A549 (cell line): ENCODE measurements around the gene MAGI2. TPM values are rescaled to one million over a fixed set of nuclear protein-coding genes. Genes with fewer than 3 reads are reported as not detected.

Experiments
- ATAC-seq, 2 experiments: fragments of 200-7000 bp in 1 of 2; fragments of >200 bp in 1 of 2; cut with Nextera tagmentation in 1 of 2; cut with Tn5 transposase in 1 of 2; 3 replicates each; pipeline versions ENCODE4 v1.8.0 to v1.9.1; 2018 to 2020; ENCODE audit warnings: mild to moderate bottlenecking in 1 of 2, moderate library complexity in 1 of 2
- CTCF ChIA-PET: fragments of 300-600 bp; sonication (Branson Sonifier 250); formaldehyde crosslinking; extraction: SDS; loops from one replicate; lab custom pipeline; 2021; ENCODE audit warnings: antibody characterized with exemption, inconsistent platforms; lab: Yijun Ruan, JAX
- POLR2A ChIA-PET: fragments of 350-600 bp; formaldehyde crosslinking; extraction: SDS; loops from one replicate; lab custom pipeline; 2021; ENCODE audit warnings: antibody characterized with exemption, inconsistent platforms; lab: Yijun Ruan, JAX
- DNase-seq, 2 experiments: peaks; one replicate each; pipeline versions ENCODE4 v3.0.0 to v3.0.0-alpha.2; 2011 to 2016; ENCODE audit warnings: low read depth in 1 of 2, low spot score in 1 of 2
- FAIRE-seq: peaks from 2 replicates; lab custom pipeline; 2011; peaks lifted over from hg19 to GRCh38; lab: Jason Lieb, UNC
- H3K27ac ChIP-seq, 2 experiments: fragments of >200 bp; sonication (Bioruptor Twin); formaldehyde crosslinking; 3 replicates each; pipeline ENCODE4 v1.5.1; 2016 to 2017
- H3K4me1 ChIP-seq: fragments of >200 bp; sonication (Bioruptor Twin); formaldehyde crosslinking; 3 replicates; pipeline ENCODE4 v1.6.1; 2016
- H3K4me2 ChIP-seq: fragments of >200 bp; sonication (Bioruptor Twin); formaldehyde crosslinking; 3 replicates; pipeline ENCODE4 v1.6.1; 2016
- H3K4me3 ChIP-seq: fragments of >200 bp; sonication (Bioruptor Twin); formaldehyde crosslinking; 3 replicates; pipeline ENCODE4 v1.5.1; 2016
- H3K9me3 ChIP-seq: fragments of >200 bp; sonication (Bioruptor Twin); formaldehyde crosslinking; 3 replicates; pipeline ENCODE4 v1.6.1; 2016
- CBX2 ChIP-seq: fragments of 200-600 bp; sonication (generic); IDR thresholded peaks from 2 replicates; pipeline ENCODE4 v1.6.1; 2016; ENCODE audit warnings: low read depth, mild to moderate bottlenecking, borderline replicate concordance
- CBX8 ChIP-seq: fragments of 200-600 bp; sonication (generic); IDR thresholded peaks from 2 replicates; pipeline ENCODE4 v1.6.1; 2016
- CHD2 ChIP-seq: fragments of 150-350 bp; IDR thresholded peaks from 2 replicates; pipeline ENCODE4 v1.6.1; 2014; ENCODE audit warnings: low read length; ENCODE audit not compliant: partially characterized antibody
- CHD4 ChIP-seq: fragments of 200-600 bp; sonication (generic); IDR thresholded peaks from 2 replicates; pipeline ENCODE4 v1.6.1; 2016; ENCODE audit warnings: antibody characterized with exemption, mild to moderate bottlenecking, borderline replicate concordance
- EHF ChIP-seq: fragments of 250-450 bp; sonication (Bioruptor Pico); IDR thresholded peaks from 2 replicates; pipeline ENCODE4 v1.5.0; 2020; ENCODE audit warnings: mild to moderate bottlenecking
- EHMT2 ChIP-seq: fragments of 200-600 bp; sonication (generic); IDR thresholded peaks from 2 replicates; pipeline ENCODE4 v1.6.1; 2016; ENCODE audit warnings: antibody characterized with exemption, low read depth, mild to moderate bottlenecking, moderate library complexity
- EP300 ChIP-seq, 2 experiments: fragments of >200 bp; sonication (Bioruptor Twin); formaldehyde crosslinking; IDR thresholded peaks; 2 replicates in 1 of 2; 3 replicates in 1 of 2; pipeline ENCODE4 v1.6.1; 2016 to 2017
- ESRRA ChIP-seq: fragments of 150-350 bp; IDR thresholded peaks from 2 replicates; pipeline ENCODE4 v1.6.1; 2014; ENCODE audit warnings: mild to moderate bottlenecking, low read length, borderline replicate concordance
- FOSB ChIP-seq: fragments of 250-450 bp; sonication (Bioruptor Pico); IDR thresholded peaks from 2 replicates; pipeline ENCODE4 v1.5.0; 2020; ENCODE audit warnings: mild to moderate bottlenecking, moderate library complexity
- FOSL2 ChIP-seq, 2 experiments: fragments of 450-650 bp in 1 of 2; fragments of >200 bp in 1 of 2; sonication (Bioruptor Twin) in 1 of 2; formaldehyde crosslinking; IDR thresholded peaks; 2 replicates each; pipeline versions ENCODE4 v1.5.0 to v1.6.1; 2016 to 2020; ENCODE audit warnings: mild to moderate bottlenecking in 1 of 2, moderate library complexity in 1 of 2
- FOXS1 ChIP-seq: fragments of 250-450 bp; sonication (Bioruptor Pico); IDR thresholded peaks from 2 replicates; pipeline ENCODE4 v1.5.0; 2020; ENCODE audit warnings: mild to moderate bottlenecking, moderate library complexity
- GATA3 ChIP-seq: IDR thresholded peaks from 2 replicates; pipeline ENCODE4 v1.6.1; 2012; ENCODE audit warnings: borderline replicate concordance
- HEYL ChIP-seq: fragments of 250-450 bp; sonication (Bioruptor Pico); IDR thresholded peaks from 2 replicates; pipeline ENCODE4 v1.8.0; 2021; ENCODE audit warnings: mild to moderate bottlenecking, moderate library complexity
- HOXB13 ChIP-seq: fragments of 250-450 bp; sonication (Bioruptor Pico); IDR thresholded peaks from 2 replicates; pipeline ENCODE4 v1.5.0; 2020; ENCODE audit warnings: low read depth, mild to moderate bottlenecking, moderate library complexity
- JUN ChIP-seq, 2 experiments: fragments of >200 bp; sonication (Bioruptor Twin); formaldehyde crosslinking; IDR thresholded peaks; 2 replicates in 1 of 2; 3 replicates in 1 of 2; pipeline ENCODE4 v1.6.1; 2016 to 2017
- KDM1A ChIP-seq: fragments of 200-600 bp; sonication (generic); IDR thresholded peaks from 2 replicates; pipeline ENCODE4 v1.6.1; 2016; ENCODE audit warnings: low read depth, mild to moderate bottlenecking
- MAFK ChIP-seq: fragments of 450-650 bp; IDR thresholded peaks from 2 replicates; pipeline ENCODE4 v1.6.1; 2014; ENCODE audit not compliant: partially characterized antibody
- POLR2AphosphoS2 ChIP-seq: conservative IDR thresholded peaks from 2 replicates; pipeline ENCODE4 v1.6.1; 2012; ENCODE audit warnings: low read length, improper control_type of control experiment, inconsistent platforms
- RAD21 ChIP-seq, 2 experiments: fragments of >200 bp in 1 of 2; sonication (Bioruptor Twin) in 1 of 2; formaldehyde crosslinking in 1 of 2; IDR thresholded peaks in 1 of 2; conservative IDR thresholded peaks in 1 of 2; 2 replicates in 1 of 2; 3 replicates in 1 of 2; pipeline ENCODE4 v1.6.1; 2012 to 2018; ENCODE audit warnings: inconsistent platforms in 1 of 2
- RCOR1 ChIP-seq: fragments of 150-350 bp; IDR thresholded peaks from 2 replicates; pipeline ENCODE4 v1.6.1; 2014; ENCODE audit warnings: antibody characterized with exemption, low read length, low read depth
- RFX5 ChIP-seq: fragments of 450-650 bp; IDR thresholded peaks from 2 replicates; pipeline ENCODE4 v1.7.1; 2014; ENCODE audit warnings: antibody characterized with exemption, mild to moderate bottlenecking, moderate library complexity
- SMC3 ChIP-seq: fragments of >200 bp; sonication (Bioruptor Twin); formaldehyde crosslinking; IDR thresholded peaks from 3 replicates; pipeline ENCODE4 v1.6.1; 2018; ENCODE audit warnings: inconsistent platforms
- SREBF2 ChIP-seq: fragments of 450-650 bp; IDR thresholded peaks from 2 replicates; pipeline ENCODE4 v1.6.1; 2014; ENCODE audit warnings: mild to moderate bottlenecking, moderate library complexity
- TFCP2L1 ChIP-seq: fragments of 250-450 bp; sonication (Bioruptor Pico); IDR thresholded peaks from 2 replicates; pipeline ENCODE4 v1.5.0; 2021; ENCODE audit warnings: mild to moderate bottlenecking
- TP53 ChIP-seq: fragments of 250-450 bp; sonication (Bioruptor Pico); IDR thresholded peaks from 2 replicates; pipeline ENCODE4 v1.5.0; 2021; ENCODE audit warnings: mild to moderate bottlenecking, moderate library complexity
- ZNF302 ChIP-seq: fragments of 250-450 bp; sonication (Bioruptor Pico); IDR thresholded peaks from 2 replicates; pipeline ENCODE4 v1.9.0; 2021; ENCODE audit warnings: inconsistent platforms, mild to moderate bottlenecking, moderate library complexity
- ZSCAN20 ChIP-seq: fragments of 250-450 bp; sonication (Bioruptor Pico); IDR thresholded peaks from 2 replicates; pipeline ENCODE4 v1.8.0; 2022; ENCODE audit warnings: mild to moderate bottlenecking, moderate library complexity
- WGBS: methylation state at CpG from one replicate; pipeline ENCODE4 v1.1.6; 2017; ENCODE audit errors: missing lambda C conversion rate; 5-methylcytosine and 5-hydroxymethylcytosine counted together
- polyA plus RNA-seq, 4 experiments: library from polyadenylated mRNA; depleted of rRNA in 3 of 4; stranded (reverse); fragments of >200 nt; fragmentation: RNase III in 1 of 4; extraction: RNeasy Plus Mini Kit Qiagen cat#74134 plus additional on column Dnase treatment in 1 of 4; gene quantifications; 2 replicates in 3 of 4; 3 replicates in 1 of 4; pipeline ENCODE4 v1.2.3, GENCODE V29; 2011 to 2017
- TF ChIP-seq, protein P1 (sequence below): IDR thresholded peaks from 2 replicates; pipeline ENCODE4 v1.6.1; 2012
- TF ChIP-seq, protein P2 (sequence below): fragments of >200 bp; sonication (Bioruptor Twin); formaldehyde crosslinking; IDR thresholded peaks from 2 replicates; pipeline ENCODE4 v1.6.1; 2016
- TF ChIP-seq, protein P3 (sequence below): fragments of >200 bp; sonication (Bioruptor Twin); formaldehyde crosslinking; IDR thresholded peaks from 3 replicates; pipeline ENCODE4 v1.6.1; 2016
- TF ChIP-seq, protein P4 (sequence below): IDR thresholded peaks from 2 replicates; pipeline ENCODE4 v1.6.1; 2012; ENCODE audit warnings: low read depth, borderline replicate concordance
- TF ChIP-seq, protein P5 (sequence below): fragments of 450-650 bp; IDR thresholded peaks from 2 replicates; pipeline ENCODE4 v1.6.1; 2014; ENCODE audit warnings: antibody characterized with exemption

Gene MAGI2
- polyA plus RNA-seq, 2 of the 4 experiments (the other 2 are of a cell fraction), result 0.48 to 0.81 TPM

DNA sequence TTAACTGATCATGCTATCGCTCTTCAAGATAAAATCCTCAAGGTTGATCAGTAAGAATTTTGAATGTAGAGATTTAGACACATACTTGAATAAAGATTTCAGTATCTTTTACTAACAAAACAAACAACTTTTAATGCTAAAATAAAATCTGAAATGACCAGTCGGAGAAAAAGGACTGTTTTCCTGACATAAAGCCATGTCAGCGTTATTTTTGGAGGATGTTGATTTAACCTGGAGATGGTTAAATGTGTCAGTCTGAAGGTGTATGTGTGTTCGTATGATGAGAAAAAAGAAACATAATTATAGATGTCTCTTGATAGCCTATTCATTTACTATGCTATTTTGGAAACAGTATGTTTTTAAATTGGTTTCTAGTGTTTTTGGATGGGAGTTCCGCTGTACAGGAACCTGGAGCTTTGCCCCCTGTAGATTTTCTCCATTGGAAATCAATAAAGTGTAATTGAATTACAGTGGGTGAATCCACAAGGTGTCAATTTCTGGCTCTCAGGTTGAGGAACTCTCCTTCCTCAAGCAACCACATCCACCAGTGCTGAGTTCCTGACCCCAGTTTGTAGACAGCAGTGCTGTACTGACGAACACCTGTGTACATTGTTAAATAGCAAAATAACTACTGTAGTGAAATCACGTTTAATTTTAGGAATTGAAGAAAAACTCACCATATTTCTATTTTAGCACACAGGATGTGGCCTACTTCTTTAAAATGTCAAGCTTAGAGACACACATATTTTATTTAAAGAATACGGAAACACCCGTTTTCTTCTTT is 670.1 kb downstream of the MAGI2 start:
- TF ChIP-seq MAFK (peak; percentile 86), HEYL (CRISPR knock-in tag) (no peak)
- no peak for DNase-seq
- ChIA-PET CTCF (no interaction called here), POLR2A (no interaction called here)
- no peak for ATAC-seq
- Histone ChIP-seq H3K27ac (no peak overlapping the region), H3K4me1 (no peaks in the 10 kb centered on the region), H3K4me3 (no peak overlapping the region), H3K4me2 (no peak overlapping the region), H3K9me3 (no peaks in the 10 kb centered on the region)
- FAIRE-seq, result no peak
- 55% methylated on average over 9 of the region's 9 CpGs for WGBS

DNA sequence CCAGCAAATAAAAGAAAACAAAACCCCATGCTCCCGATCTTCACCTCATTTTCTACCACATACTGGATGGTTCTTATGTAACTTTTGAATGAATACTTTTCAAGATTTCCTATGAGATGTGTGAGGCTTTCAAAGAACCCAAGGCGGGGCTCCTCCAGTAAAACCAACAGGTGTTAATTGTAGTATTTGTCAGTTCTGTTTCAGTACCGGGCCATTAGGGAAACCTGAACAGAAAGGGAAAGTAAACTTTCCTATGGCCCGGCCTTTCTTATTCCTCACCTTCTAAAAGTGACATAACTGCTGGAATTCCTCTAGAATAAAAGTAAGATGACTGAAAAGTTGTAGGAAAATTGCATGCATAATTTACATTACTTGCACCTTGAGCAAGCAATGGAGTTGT is 672.9 kb downstream of the MAGI2 start:
- no peak overlapping the region for H3K4me2 ChIP-seq
- POLR2A ChIA-PET, result no interaction called here
- CTCF ChIA-PET, result interaction anchor here (0.7 kb wide), 1 partner anchor 80 kb away, joined by 4 read pairs; no protein-coding TSS in a partner anchor
- no peak overlapping the region for H3K4me3 ChIP-seq
- H3K9me3 ChIP-seq, result no peaks in the 10 kb centered on the region
- H3K27ac ChIP-seq, result no peak overlapping the region
- no peaks in the 10 kb centered on the region for H3K4me1 ChIP-seq
- no peak for DNase-seq
- WGBS, result 10% methylated on average over 4 of the region's 4 CpGs
- no peak for ATAC-seq
- TF ChIP-seq CHD2 (no peak), FOXS1 (no peak), CBX2 (no peak), EP300 (IDR thresholded peaks at IDR 0.05) (no peak), SMC3 (no peak), TP53 (CRISPR knock-in tag) (no peak), EHF (CRISPR knock-in tag) (no peak), RAD21 (conservative IDR thresholded peaks at IDR 0.05 in 1 of 2, IDR thresholded peaks at IDR 0.05 in 1 of 2) (no peak), RCOR1 (no peak), KDM1A (no peak), CBX8 (no peak), CHD4 (no peak), POLR2AphosphoS2 (no peak)
- TF ChIP-seq, protein P1, sequence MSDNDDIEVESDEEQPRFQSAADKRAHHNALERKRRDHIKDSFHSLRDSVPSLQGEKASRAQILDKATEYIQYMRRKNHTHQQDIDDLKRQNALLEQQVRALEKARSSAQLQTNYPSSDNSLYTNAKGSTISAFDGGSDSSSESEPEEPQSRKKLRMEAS, result no peak
- no peak for FAIRE-seq

DNA sequence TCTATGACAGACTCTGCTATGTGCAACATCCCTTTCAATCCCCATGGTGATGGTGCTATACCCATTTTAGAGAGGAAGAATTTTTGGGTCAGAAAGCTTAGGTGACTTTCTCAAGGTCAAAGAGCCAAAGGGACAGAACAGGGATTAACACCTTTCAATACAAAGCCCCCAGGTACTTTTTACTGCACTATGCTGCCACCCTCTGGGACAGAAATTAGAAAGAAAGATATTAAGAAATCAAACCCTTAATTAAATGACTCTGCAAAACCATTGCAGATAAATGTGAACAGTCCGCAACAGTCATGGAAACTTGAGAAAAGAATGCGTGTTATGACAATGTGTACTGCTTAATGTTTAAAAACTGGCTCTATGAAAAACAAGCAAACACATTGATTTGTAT is 673.7 kb downstream of the MAGI2 start:
- FAIRE-seq, result no peak
- Histone ChIP-seq H3K4me3 (no peak overlapping the region), H3K4me1 (no peaks in the 10 kb centered on the region), H3K27ac (no peak overlapping the region), H3K4me2 (no peak overlapping the region), H3K9me3 (no peaks in the 10 kb centered on the region)
- no peak for DNase-seq
- ChIA-PET POLR2A (no interaction called here), CTCF (no interaction called here)
- TF ChIP-seq HOXB13 (no peak), CBX8 (no peak), RFX5 (no peak), EHMT2 (no peak), TFCP2L1 (CRISPR knock-in tag) (no peak), SREBF2 (no peak), EHF (CRISPR knock-in tag) (no peak), ZNF302 (CRISPR knock-in tag) (no peak), CHD2 (no peak), ESRRA (no peak), JUN (IDR thresholded peaks at IDR 0.05) (no peak), TP53 (CRISPR knock-in tag) (no peak), GATA3 (no peak), FOSB (CRISPR knock-in tag) (no peak), ZSCAN20 (CRISPR knock-in tag) (no peak), FOSL2 (IDR thresholded peaks at IDR 0.05) (no peak), FOSL2 (CRISPR knock-in tag; IDR thresholded peaks at IDR 0.05) (no peak)
- TF ChIP-seq, protein P2, sequence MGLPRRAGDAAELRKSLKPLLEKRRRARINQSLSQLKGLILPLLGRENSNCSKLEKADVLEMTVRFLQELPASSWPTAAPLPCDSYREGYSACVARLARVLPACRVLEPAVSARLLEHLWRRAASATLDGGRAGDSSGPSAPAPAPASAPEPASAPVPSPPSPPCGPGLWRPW, result no peak
- TF ChIP-seq, protein P3, sequence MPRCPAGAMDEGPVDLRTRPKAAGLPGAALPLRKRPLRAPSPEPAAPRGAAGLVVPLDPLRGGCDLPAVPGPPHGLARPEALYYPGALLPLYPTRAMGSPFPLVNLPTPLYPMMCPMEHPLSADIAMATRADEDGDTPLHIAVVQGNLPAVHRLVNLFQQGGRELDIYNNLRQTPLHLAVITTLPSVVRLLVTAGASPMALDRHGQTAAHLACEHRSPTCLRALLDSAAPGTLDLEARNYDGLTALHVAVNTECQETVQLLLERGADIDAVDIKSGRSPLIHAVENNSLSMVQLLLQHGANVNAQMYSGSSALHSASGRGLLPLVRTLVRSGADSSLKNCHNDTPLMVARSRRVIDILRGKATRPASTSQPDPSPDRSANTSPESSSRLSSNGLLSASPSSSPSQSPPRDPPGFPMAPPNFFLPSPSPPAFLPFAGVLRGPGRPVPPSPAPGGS, result no peak
- TF ChIP-seq, protein P4, sequence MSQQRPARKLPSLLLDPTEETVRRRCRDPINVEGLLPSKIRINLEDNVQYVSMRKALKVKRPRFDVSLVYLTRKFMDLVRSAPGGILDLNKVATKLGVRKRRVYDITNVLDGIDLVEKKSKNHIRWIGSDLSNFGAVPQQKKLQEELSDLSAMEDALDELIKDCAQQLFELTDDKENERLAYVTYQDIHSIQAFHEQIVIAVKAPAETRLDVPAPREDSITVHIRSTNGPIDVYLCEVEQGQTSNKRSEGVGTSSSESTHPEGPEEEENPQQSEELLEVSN, result no peak
- TF ChIP-seq, protein P5, sequence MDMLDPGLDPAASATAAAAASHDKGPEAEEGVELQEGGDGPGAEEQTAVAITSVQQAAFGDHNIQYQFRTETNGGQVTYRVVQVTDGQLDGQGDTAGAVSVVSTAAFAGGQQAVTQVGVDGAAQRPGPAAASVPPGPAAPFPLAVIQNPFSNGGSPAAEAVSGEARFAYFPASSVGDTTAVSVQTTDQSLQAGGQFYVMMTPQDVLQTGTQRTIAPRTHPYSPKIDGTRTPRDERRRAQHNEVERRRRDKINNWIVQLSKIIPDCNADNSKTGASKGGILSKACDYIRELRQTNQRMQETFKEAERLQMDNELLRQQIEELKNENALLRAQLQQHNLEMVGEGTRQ, result no peak
- whole genome bisulfite sequencing, result 72% methylated on average over 2 of the region's 2 CpGs
- no peak for ATAC-seq
